IMR-90 (cell line): ENCODE measurements around the gene GJB4. TPM values are rescaled to one million over a fixed set of nuclear protein-coding genes. Genes with fewer than 3 reads are reported as not detected.

Experiments used
- ATAC-seq: fragments of 200-7000 bp; cut with Tn5 transposase; 2 replicates; pipeline ENCODE4 v1.9.1; 2020; ENCODE audit warnings: low read depth, mild to moderate bottlenecking, moderate library complexity
- BruUV-seq: library from RNA; stranded (reverse); fragments of 400-500 nt; replicated peaks from 2 replicates; lab custom pipeline; 2021; lab: Mats Ljungman, UMichigan
- CTCF ChIA-PET: fragments of 300-600 bp; formaldehyde crosslinking; extraction: SDS; loops from one replicate; lab custom pipeline; 2021; ENCODE audit warnings: antibody characterized with exemption; lab: Yijun Ruan, JAX
- POLR2A ChIA-PET: fragments of 300-600 bp; sonication (Branson Sonifier 250); formaldehyde crosslinking; loops from one replicate; lab custom pipeline; 2022; ENCODE audit warnings: antibody characterized with exemption; ENCODE audit not compliant: unreplicated experiment; lab: Charles Lee
- DNase-seq: peaks from one replicate; pipeline ENCODE4 v3.0.0; 2013
- H2AFZ ChIP-seq: replicated peaks from 2 replicates; pipeline ENCODE3; 2013; ENCODE audit warnings: low read length, mild to moderate bottlenecking; ENCODE audit not compliant: poor library complexity
- H2AK5ac ChIP-seq: 2 replicates; pipeline ENCODE4 v1.6.1; 2013; ENCODE audit warnings: low read depth, low read length, inconsistent platforms
- H2AK9ac ChIP-seq: replicated peaks from 2 replicates; pipeline ENCODE3; 2013; ENCODE audit warnings: mild to moderate bottlenecking, low read depth, low read length, moderate library complexity; ENCODE audit not compliant: poor library complexity
- H2BK120ac ChIP-seq: 2 replicates; pipeline ENCODE4 v1.6.1; 2013; ENCODE audit warnings: low read depth, low read length, inconsistent platforms
- H2BK15ac ChIP-seq: 3 replicates; pipeline ENCODE4 v1.6.1; 2013; ENCODE audit warnings: low read depth, low read length, inconsistent platforms
- H2BK20ac ChIP-seq: 2 replicates; pipeline ENCODE4 v1.6.1; 2013; ENCODE audit warnings: low read depth, mild to moderate bottlenecking, inconsistent platforms, low read length, moderate library complexity
- H2BK5ac ChIP-seq: 2 replicates; pipeline ENCODE4 v1.6.1; 2013; ENCODE audit warnings: mild to moderate bottlenecking, low read depth, low read length, inconsistent platforms; ENCODE audit not compliant: poor library complexity, severe bottlenecking
- H3K14ac ChIP-seq: replicated peaks from 2 replicates; pipeline ENCODE4 v1.6.1; 2013; ENCODE audit warnings: low read depth, low read length, inconsistent platforms
- H3K18ac ChIP-seq: 2 replicates; pipeline ENCODE4 v1.6.1; 2013; ENCODE audit warnings: low read depth, low read length, control low read depth
- H3K23ac ChIP-seq: 2 replicates; pipeline ENCODE4 v1.6.1; 2013; ENCODE audit warnings: low read depth, low read length, inconsistent platforms
- H3K27ac ChIP-seq: 2 replicates; pipeline ENCODE4 v1.5.1; 2013; ENCODE audit warnings: mild to moderate bottlenecking, control low read depth, low read length; ENCODE audit not compliant: insufficient read depth
- H3K27me3 ChIP-seq: 2 replicates; pipeline ENCODE4 v1.6.1; 2013; ENCODE audit warnings: low read length; ENCODE audit not compliant: control insufficient read depth, insufficient read depth
- H3K36me3 ChIP-seq: 2 replicates; pipeline ENCODE4 v1.6.1; 2013; ENCODE audit warnings: low read length, mixed read lengths; ENCODE audit not compliant: control insufficient read depth, insufficient read depth
- H3K4ac ChIP-seq: 2 replicates; pipeline ENCODE4 v1.6.1; 2013; ENCODE audit warnings: low read depth, low read length, inconsistent platforms
- H3K4me1 ChIP-seq: 2 replicates; pipeline ENCODE4 v1.6.1; 2013; ENCODE audit warnings: low read length, mixed read lengths; ENCODE audit not compliant: control insufficient read depth, insufficient read depth
- H3K4me2 ChIP-seq: 2 replicates; pipeline ENCODE4 v1.6.1; 2013; ENCODE audit warnings: low read depth, mild to moderate bottlenecking, control low read depth, low read length, moderate library complexity
- H3K4me3 ChIP-seq: 2 replicates; pipeline ENCODE4 v1.5.1; 2013; ENCODE audit warnings: low read depth, mild to moderate bottlenecking, control low read depth, low read length, moderate library complexity; ENCODE audit not compliant: insufficient read depth
- H3K56ac ChIP-seq: 2 replicates; pipeline ENCODE4 v1.6.1; 2013; ENCODE audit warnings: low read length, inconsistent platforms; ENCODE audit not compliant: insufficient read depth; ENCODE audit errors: extremely low read depth
- H3K79me1 ChIP-seq, 2 experiments: 2 replicates each; pipeline ENCODE4 v1.6.1; 2013; ENCODE audit warnings: low read length in 2 of 2, inconsistent platforms in 1 of 2, low read depth in 1 of 2
- H3K9ac ChIP-seq: 2 replicates; pipeline ENCODE4 v1.6.1; 2013; ENCODE audit warnings: low read depth, low read length, control low read depth
- H3K9me1 ChIP-seq: 2 replicates; pipeline ENCODE4 v1.6.1; 2013; ENCODE audit warnings: low read length, inconsistent platforms; ENCODE audit not compliant: insufficient read depth
- H3K9me3 ChIP-seq: 2 replicates; pipeline ENCODE4 v1.6.1; 2013; ENCODE audit warnings: low read length; ENCODE audit not compliant: control insufficient read depth, insufficient read depth
- H4K20me1 ChIP-seq: 2 replicates; pipeline ENCODE4 v1.6.1; 2013; ENCODE audit warnings: low read length, inconsistent platforms; ENCODE audit not compliant: insufficient read depth
- H4K5ac ChIP-seq: 2 replicates; pipeline ENCODE4 v1.6.1; 2013; ENCODE audit warnings: mild to moderate bottlenecking, low read depth, low read length, control low read depth
- H4K8ac ChIP-seq, 2 experiments: 2 replicates each; pipeline ENCODE4 v1.6.1; 2013; ENCODE audit warnings: low read depth in 2 of 2, low read length in 2 of 2, control low read depth in 1 of 2, inconsistent platforms in 1 of 2
- H4K91ac ChIP-seq: 2 replicates; pipeline ENCODE4 v1.6.1; 2013; ENCODE audit warnings: low read depth, low read length, inconsistent platforms; ENCODE audit not compliant: insufficient read depth
- CHD1 ChIP-seq: IDR thresholded peaks from 2 replicates; pipeline ENCODE4 v1.6.1; 2012; ENCODE audit warnings: low read depth, low read length, improper control_type of control experiment
- FOS ChIP-seq: fragments of 150-350 bp; IDR thresholded peaks from 2 replicates; pipeline ENCODE4 v1.6.1; 2016; ENCODE audit warnings: low read depth, low read length
- MAFK ChIP-seq: IDR thresholded peaks from 2 replicates; pipeline ENCODE4 v1.6.1; 2012; ENCODE audit warnings: low read depth, low read length, improper control_type of control experiment
- MAZ ChIP-seq: IDR thresholded peaks from 2 replicates; pipeline ENCODE4 v1.6.1; 2012; ENCODE audit warnings: low read depth, mild to moderate bottlenecking, low read length, improper control_type of control experiment, moderate library complexity, borderline replicate concordance
- MXI1 ChIP-seq: IDR thresholded peaks from 2 replicates; pipeline ENCODE4 v1.6.1; 2012; ENCODE audit warnings: low read depth, mild to moderate bottlenecking, low read length, moderate library complexity, borderline replicate concordance
- POLR2A ChIP-seq: IDR thresholded peaks from 2 replicates; pipeline ENCODE4 v1.6.1; 2012; ENCODE audit warnings: mild to moderate bottlenecking, low read depth, low read length
- RAD21 ChIP-seq: IDR thresholded peaks from 2 replicates; pipeline ENCODE4 v1.6.1; 2012; ENCODE audit warnings: low read length, improper control_type of control experiment
- RFX5 ChIP-seq: IDR thresholded peaks from 2 replicates; pipeline ENCODE4 v1.8.0; 2012; ENCODE audit warnings: low read depth, mild to moderate bottlenecking, low read length, moderate library complexity
- SMC3 ChIP-seq: fragments of 150-350 bp; IDR thresholded peaks from 2 replicates; pipeline ENCODE4 v1.6.1; 2016; ENCODE audit warnings: low read depth, mild to moderate bottlenecking, antibody characterized with exemption, low read length, moderate library complexity
- WGBS, 2 experiments: methylation state at CpG; one replicate each; pipeline versions ENCODE4 v1.1.5 to v1.1.7; 2013; ENCODE audit warnings: missing lambda C conversion rate in 2 of 2; ENCODE audit not compliant: insufficient read length in 1 of 2; ENCODE audit errors: extremely low coverage in 2 of 2; 5-methylcytosine and 5-hydroxymethylcytosine counted together
- dilution Hi-C: fragments of 300-500 bp; cut with HindIII; formaldehyde crosslinking; loops from one replicate; pipeline ENCODE4 v1.14.3; 2018; ENCODE audit warnings: low sequenced_read_pairs; ENCODE audit not compliant: unreplicated experiment
- in situ Hi-C: fragments of 300-500 bp; cut with MboI; formaldehyde crosslinking; loops from 3 replicates; pipeline ENCODE4 v1.14.3; 2019; ENCODE audit warnings: low sequenced_read_pairs, inconsistent platforms, mixed read lengths
- intact Hi-C: fragments of 100-400 bp; cut with micrococcal nuclease; formaldehyde crosslinking; loops from 2 replicates; pipeline ENCODE4 v1.10.0; 2022
- polyA plus RNA-seq, 3 experiments: library from polyadenylated mRNA; depleted of rRNA; stranded (reverse); fragments of >200 nt; gene quantifications; 2 replicates each; pipeline ENCODE4 v1.2.3, GENCODE V29; 2012; ENCODE audit warnings: low replicate concordance in 1 of 3
- total RNA-seq: library from RNA; depleted of rRNA; stranded (reverse); fragments of >200 nt; gene quantifications from 2 replicates; pipeline ENCODE4 v1.2.3, GENCODE V29; 2012
- TF ChIP-seq, protein P1 (sequence below): fragments of 150-350 bp; IDR thresholded peaks from 2 replicates; pipeline ENCODE4 v1.6.1; 2017; ENCODE audit warnings: mild to moderate bottlenecking, antibody characterized with exemption, low read length, low read depth
- TF ChIP-seq, protein P2 (sequence below): fragments of 150-350 bp; IDR thresholded peaks from 2 replicates; pipeline ENCODE4 v1.6.1; 2016; ENCODE audit warnings: low read depth, mild to moderate bottlenecking, low read length, moderate library complexity, borderline replicate concordance

Gene GJB4
- total and polyA plus RNA-seq, 2 of the 4 experiments (the other 2 are of a cell fraction) = not detected

DNA sequence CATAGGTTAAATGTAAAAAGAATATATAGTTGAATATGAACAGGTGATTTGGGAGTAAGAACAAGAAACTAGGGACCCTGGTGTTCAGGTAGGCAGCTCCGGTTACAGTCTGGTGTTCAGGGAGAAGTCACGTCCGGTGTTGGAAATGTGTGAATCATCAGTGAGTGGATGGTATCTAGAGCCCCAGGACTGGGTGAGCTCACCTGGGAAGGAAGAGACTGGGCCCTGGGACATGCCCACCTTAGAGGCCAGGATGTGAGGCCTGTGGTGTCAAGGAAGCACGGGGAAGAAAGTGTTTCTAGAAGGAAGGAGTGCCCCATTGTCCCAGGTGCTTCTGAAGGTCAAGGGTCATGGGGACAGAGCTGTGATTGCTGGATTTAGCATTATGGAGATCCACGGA lies 20.0 kb downstream of the GJB4 start:
- Histone ChIP-seq H3K27me3 (peaks cover 39% of the 10 kb centered on the region), H3K4ac (no peak overlapping the region), H3K56ac (no peak overlapping the region), H3K9me1 (no peaks in the 10 kb centered on the region), H2AK9ac (no peak overlapping the region), H3K4me2 (no peak overlapping the region), H3K18ac (no peak overlapping the region), H2AFZ (no peak overlapping the region), H2BK120ac (no peak overlapping the region), H2BK20ac (no peak overlapping the region), H4K20me1 (no peaks in the 10 kb centered on the region; the same call in 1 of the 2 replicates), H4K91ac (no peak overlapping the region), H2AK5ac (no peak overlapping the region), H2BK5ac (no peak overlapping the region), H3K9ac (no peak overlapping the region), H3K27ac (no peak overlapping the region), H4K8ac (no peak overlapping the region), H3K4me3 (no peak overlapping the region), H3K36me3 (no peaks in the 10 kb centered on the region), H3K79me1 (no peaks in the 10 kb centered on the region), H3K14ac (no peak overlapping the region), H3K9me3 (no peaks in the 10 kb centered on the region), H2BK15ac (no peak overlapping the region), H3K23ac (no peak overlapping the region), H3K4me1 (peaks cover 5% of the 10 kb centered on the region; the same call in 1 of the 2 replicates), H4K5ac (no peak overlapping the region)
- POLR2A ChIA-PET = no interaction called here
- CTCF ChIA-PET = no interaction called here
- no TSS peak for BruUV-seq
- DNase-seq (no peak), ATAC-seq (no peak)
- WGBS, 2 experiments = 68% methylated on average over 4 of the region's 5 CpGs; no CpG with 5 or more reads in 1 of the 2 experiments
- intact Hi-C loops (no loop called here), in situ Hi-C loops (no loop called here), dilution Hi-C loops (no loop called here)
- TF ChIP-seq, protein P1, sequence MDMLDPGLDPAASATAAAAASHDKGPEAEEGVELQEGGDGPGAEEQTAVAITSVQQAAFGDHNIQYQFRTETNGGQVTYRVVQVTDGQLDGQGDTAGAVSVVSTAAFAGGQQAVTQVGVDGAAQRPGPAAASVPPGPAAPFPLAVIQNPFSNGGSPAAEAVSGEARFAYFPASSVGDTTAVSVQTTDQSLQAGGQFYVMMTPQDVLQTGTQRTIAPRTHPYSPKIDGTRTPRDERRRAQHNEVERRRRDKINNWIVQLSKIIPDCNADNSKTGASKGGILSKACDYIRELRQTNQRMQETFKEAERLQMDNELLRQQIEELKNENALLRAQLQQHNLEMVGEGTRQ = no peak
- no peak for TF ChIP-seq MXI1
- TF ChIP-seq POLR2A = no peak
- TF ChIP-seq RFX5 = no peak
- TF ChIP-seq MAZ = no peak
- no peak for TF ChIP-seq SMC3
- TF ChIP-seq FOS = no peak
- no peak for TF ChIP-seq MAFK
- TF ChIP-seq RAD21 = no peak
- TF ChIP-seq CHD1 = no peak
- TF ChIP-seq, protein P2, sequence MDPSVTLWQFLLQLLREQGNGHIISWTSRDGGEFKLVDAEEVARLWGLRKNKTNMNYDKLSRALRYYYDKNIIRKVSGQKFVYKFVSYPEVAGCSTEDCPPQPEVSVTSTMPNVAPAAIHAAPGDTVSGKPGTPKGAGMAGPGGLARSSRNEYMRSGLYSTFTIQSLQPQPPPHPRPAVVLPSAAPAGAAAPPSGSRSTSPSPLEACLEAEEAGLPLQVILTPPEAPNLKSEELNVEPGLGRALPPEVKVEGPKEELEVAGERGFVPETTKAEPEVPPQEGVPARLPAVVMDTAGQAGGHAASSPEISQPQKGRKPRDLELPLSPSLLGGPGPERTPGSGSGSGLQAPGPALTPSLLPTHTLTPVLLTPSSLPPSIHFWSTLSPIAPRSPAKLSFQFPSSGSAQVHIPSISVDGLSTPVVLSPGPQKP = no peak
